Endothelial cell of umbilical vein (primary cell): ENCODE data around the gene DLG5.

Experiments used
- EZH2 ChIP-seq: IDR thresholded peaks from 2 replicates; pipeline ENCODE4 v1.6.1; 2012; ENCODE audit warnings: borderline replicate concordance, low read depth, mild to moderate bottlenecking, moderate library complexity, low read length, inconsistent platforms; ENCODE audit not compliant: severe bottlenecking
- FOS ChIP-seq: IDR thresholded peaks from 2 replicates; pipeline ENCODE4 v1.6.1; 2011; ENCODE audit warnings: mild to moderate bottlenecking, low read length, moderate library complexity, borderline replicate concordance; ENCODE audit not compliant: insufficient read depth
- JUN ChIP-seq: IDR thresholded peaks from 2 replicates; pipeline ENCODE4 v1.6.1; 2011; ENCODE audit warnings: borderline replicate concordance, low read depth; ENCODE audit not compliant: insufficient read length, insufficient read depth
- MYC ChIP-seq: IDR thresholded peaks from one replicate; pipeline ENCODE4 v1.6.1; 2011; ENCODE audit warnings: mild to moderate bottlenecking, low read depth, low read length
- POLR2A ChIP-seq: IDR thresholded peaks from 2 replicates; pipeline ENCODE4 v1.6.1; 2012; ENCODE audit warnings: low read depth, mild to moderate bottlenecking, control low read depth, low read length
- POLR2AphosphoS5 ChIP-seq: IDR thresholded peaks from 2 replicates; pipeline ENCODE4 v1.6.1; 2012; ENCODE audit warnings: low read depth, mild to moderate bottlenecking, control low read depth, low read length, moderate library complexity; ENCODE audit not compliant: insufficient read depth
- TF ChIP-seq, protein P1 (sequence below), 2 donors: IDR thresholded peaks; 1 replicate in 1 of 2; 2 replicates in 1 of 2; pipeline ENCODE4 v1.5.1; 2011; ENCODE audit warnings: low read length in 2 of 2, mild to moderate bottlenecking in 2 of 2, moderate library complexity in 2 of 2, control low read depth in 1 of 2, inconsistent platforms in 1 of 2, low read depth in 1 of 2; ENCODE audit not compliant: insufficient read depth in 1 of 2; ENCODE audit errors: extremely low read depth in 1 of 2

DNA sequence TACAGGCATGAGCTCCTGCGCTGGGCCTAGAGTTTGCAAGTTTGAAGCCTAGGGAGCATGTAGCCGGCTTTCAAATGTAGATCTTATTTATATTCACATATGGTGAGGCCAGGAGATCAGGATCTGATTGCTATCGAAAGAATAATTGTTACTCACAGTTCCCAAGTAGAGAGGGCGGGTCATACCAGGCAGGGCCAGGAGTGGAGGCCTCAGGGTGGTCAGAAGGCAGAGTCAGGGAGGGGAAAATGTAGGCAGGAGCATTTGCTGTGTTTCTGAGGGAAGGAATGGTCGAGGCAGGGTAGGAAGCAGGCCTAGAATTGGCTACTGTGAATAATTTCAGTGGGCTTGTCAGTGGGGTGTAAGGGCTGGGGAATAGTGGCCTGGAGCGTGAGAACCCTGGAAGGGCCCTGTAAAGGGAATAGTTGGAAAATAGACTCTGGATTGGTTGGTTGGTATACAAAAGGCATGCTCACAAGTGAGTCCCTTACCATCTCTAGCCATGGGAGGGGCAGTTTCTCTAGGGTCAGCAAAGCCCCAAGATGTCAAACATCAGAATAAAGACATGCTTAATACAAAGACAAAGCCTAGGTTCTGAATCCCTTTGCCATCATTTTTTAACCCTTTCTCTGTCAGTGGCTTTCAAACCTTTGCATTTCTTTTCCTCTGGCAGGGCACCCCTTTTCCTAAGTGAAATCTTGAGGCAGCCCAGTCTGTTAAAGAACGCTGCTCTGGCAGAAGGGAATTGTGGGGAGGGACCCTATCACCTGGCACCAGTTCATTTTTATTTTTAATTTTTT, 36.0 kb upstream of the DLG5 start:
- TF ChIP-seq, protein P1, sequence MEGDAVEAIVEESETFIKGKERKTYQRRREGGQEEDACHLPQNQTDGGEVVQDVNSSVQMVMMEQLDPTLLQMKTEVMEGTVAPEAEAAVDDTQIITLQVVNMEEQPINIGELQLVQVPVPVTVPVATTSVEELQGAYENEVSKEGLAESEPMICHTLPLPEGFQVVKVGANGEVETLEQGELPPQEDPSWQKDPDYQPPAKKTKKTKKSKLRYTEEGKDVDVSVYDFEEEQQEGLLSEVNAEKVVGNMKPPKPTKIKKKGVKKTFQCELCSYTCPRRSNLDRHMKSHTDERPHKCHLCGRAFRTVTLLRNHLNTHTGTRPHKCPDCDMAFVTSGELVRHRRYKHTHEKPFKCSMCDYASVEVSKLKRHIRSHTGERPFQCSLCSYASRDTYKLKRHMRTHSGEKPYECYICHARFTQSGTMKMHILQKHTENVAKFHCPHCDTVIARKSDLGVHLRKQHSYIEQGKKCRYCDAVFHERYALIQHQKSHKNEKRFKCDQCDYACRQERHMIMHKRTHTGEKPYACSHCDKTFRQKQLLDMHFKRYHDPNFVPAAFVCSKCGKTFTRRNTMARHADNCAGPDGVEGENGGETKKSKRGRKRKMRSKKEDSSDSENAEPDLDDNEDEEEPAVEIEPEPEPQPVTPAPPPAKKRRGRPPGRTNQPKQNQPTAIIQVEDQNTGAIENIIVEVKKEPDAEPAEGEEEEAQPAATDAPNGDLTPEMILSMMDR (IDR thresholded peaks at IDR 0.05; ENCODE audit: extremely low read depth in 1 of 2, insufficient read depth in 1 of 2, low read depth in 1 of 2, low read length in 2 of 2): no peak
- no peak for TF ChIP-seq POLR2A
- TF ChIP-seq POLR2AphosphoS5: no peak
- TF ChIP-seq EZH2: no peak
- no peak for TF ChIP-seq JUN
- TF ChIP-seq FOS: no peak
- no peak for TF ChIP-seq MYC
